ENCODE measurements around the gene NAPEPLD. TPM values are rescaled to one million over a fixed set of nuclear protein-coding genes. Genes with fewer than 3 reads are reported as not detected.

The NAPEPLD gene
- total and polyA plus RNA-seq, 2 of the 8 experiments (the other 6 are each of a cell fraction or from before 2014, with no cell fraction given) = 4.2 to 9.9 TPM

GRCh38 chr7:103120362-103120761 is 28.5 kb downstream of the NAPEPLD start (continued):
- no peak for TF ChIP-seq CTCF (IDR thresholded peaks at IDR 0.05; ENCODE audit: control extremely low read depth in 1 of 3, insufficient read depth in 1 of 3, low read depth in 1 of 3, low read length in 3 of 3)
- TF ChIP-seq JUN (IDR thresholded peaks at IDR 0.05; ENCODE audit: low read depth, low read length) = no peak
- no peak for TF ChIP-seq RAD21 (IDR thresholded peaks at IDR 0.05 in 1 of 2, conservative IDR thresholded peaks at IDR 0.05 in 1 of 2; ENCODE audit: low read depth in 2 of 2, low read length in 2 of 2)
- TF ChIP-seq YY1 (IDR thresholded peaks at IDR 0.05; ENCODE audit: low read depth, low read length) = no peak
- TF ChIP-seq HDAC6 (IDR thresholded peaks at IDR 0.05; ENCODE audit: low read depth, low read length) = no peak
- no peak for TF ChIP-seq ATF2 (IDR thresholded peaks at IDR 0.05; ENCODE audit: low read length)

Data from H1 (cell line).